Fibroblast of upper back skin (primary cell): ENCODE measurements around the gene ANO1.
A peak's percentile ranks its signal among the peaks of the same experiment; 100 is the strongest.

Experiments
- DNase-seq: peaks from one replicate; pipeline ENCODE4 v3.0.0-alpha.2; 2013

ANO1 gene

DNA sequence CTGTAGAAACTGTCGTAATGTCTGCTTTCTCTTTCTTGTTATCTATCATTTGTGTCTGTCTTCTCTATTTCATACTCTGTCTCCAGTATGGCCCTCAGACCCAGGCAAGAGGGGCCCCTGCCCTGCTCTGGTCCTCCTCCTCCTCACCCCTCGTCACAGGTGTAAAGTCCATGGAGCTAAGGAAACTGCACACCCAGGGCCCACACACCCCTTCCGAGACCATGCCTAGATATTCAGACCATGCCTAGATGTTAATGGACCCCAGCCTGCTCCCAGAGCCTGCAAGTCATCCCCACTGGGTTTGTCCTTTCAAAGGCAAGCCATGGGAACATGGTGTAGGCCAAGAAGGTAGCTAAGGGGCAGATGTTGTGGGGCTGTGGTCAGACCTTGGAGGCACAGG lies 24.1 kb upstream of the ANO1 start:
- DNase-seq = no peak

- DNase-seq = no peak
Observed at GRCh38 chr11:70055444-70055843, 22.7 kb upstream of the ANO1 start.

GRCh38 chr11:70057080-70057479 lies 21.0 kb upstream of the ANO1 start:
- no peak for DNase-seq

DNA sequence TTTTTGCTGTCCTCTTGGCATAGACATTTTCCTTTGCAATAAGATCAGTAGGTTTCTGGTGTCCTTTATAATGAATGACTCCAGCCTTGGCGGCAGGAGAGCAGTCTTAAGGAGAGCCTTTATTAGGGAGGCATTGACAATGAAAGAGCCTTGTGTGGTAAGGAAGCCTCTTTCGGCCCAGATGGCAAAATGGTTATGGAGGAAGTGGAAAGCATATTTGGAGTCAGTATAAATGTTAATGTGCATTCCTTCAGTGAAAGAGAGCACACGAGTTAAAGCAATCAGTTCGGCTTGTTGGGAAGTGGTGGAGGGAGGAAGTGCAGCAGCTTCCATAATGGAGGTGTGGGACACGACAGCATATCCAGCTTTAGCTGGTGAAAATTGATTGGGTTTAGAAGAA lies 18.1 kb upstream of the ANO1 start:
- DNase-seq = no peak

DNA sequence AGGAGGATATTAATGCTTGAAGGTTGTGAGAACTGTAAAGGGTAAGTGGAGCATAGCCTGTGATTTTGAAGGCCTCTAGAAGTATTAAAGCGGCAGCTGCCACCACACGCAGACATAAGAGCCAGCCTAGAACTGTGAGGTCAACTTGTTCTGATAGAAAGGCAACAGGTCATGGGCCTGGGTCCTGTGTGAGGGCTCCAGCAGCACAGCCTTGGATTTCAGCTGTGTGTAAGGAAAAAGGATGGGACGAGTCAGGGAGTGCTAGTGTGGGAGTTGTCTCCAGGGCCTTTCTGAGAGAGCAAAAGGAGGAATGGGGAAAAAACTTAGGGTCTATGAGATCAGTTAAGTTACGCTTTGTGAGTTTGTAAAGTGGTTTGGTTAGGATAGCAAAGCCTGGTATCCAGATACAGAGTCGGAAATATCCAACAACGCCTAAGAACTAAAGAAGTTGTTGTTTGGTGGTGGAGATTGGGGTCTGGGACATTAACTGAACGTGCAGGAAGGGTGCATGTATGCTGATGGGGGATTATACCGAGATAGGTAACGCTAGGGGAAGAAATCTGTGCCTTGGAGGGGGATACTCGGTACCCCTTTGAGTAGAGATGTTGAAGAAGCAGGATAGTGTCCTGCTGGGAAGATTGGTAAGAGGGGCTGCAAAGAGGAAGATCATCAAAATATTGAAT lies 17.4 kb upstream of the ANO1 start:
- DNase-seq = no peak

DNA sequence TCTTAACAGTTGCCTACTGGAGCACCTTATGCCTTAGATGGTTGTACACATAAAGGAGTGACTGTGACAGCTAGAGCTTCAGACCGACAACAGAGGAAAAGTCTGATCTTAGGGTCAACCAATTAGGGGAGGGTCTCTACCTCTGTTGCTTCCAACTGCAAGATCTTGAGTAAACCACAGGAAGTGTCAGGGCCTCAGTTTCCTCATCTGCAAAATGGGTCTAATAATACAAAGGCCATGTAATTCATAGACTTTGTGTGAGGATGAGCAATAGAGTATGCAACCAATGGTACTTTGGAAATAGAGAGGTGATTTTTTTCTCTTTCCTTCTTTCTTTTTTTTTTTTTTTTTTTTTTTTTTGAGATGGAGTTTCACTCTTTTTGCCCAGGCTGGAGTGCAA lies 16.4 kb upstream of the ANO1 start:
- DNase-seq = no peak

- DNase-seq = no peak
Observed at GRCh38 chr11:70063121-70063520, 15.0 kb upstream of the ANO1 start.

DNA sequence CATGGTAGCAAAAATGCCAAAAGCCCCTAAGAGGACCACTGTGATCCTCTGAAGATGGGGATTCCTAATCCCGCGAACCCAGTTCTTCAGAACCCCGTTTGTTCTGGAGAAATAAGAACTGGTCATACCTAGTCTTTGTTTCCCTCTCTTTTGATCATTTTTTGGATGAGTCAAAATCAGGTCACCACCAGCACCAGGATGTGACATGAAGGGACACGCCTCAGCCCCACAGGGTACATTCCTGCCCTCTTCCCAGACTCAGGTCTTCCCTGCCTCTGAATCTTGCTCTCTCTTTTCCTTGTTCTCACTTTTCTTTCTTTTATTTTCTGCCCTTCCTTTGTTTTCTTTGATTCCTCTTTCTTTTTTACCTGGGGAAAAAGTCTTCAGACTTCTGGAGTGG lies 14.6 kb upstream of the ANO1 start:
- DNase-seq = no peak

DNA sequence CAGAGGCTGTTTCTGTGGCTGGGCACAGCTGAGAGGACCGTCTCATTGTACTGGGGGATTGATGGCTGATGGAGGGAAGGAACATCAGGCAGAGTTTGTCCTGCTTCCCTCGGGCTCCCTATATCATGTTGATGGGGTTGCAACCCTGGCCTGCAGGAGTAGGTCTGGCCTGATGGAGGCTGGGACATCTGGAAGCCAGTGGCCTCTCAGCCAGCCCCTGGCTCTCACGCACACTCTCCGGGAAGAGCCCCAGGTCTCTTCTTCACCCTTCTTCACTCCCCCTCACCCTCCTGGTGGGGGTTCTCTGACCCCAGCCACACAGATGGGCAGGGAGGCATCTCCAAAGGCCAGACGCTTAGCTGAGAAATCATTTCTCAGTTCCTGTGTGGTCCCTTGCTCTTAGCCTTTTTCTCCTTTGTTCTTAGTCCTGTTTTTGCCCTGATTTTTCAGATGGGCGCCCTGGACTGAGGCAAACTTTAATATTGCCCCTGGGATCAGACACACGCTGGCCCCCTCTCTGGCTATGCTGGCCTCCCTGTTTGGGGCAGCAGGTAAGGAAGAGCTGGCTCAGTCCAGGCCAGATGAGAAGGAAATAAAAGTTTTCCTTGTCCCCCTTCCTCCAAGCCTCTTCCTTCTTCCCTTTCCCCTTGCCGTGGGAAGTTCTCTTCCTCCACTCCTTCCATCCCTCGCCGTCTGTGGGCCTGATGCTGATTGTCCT lies 13.9 kb upstream of the ANO1 start:
- DNase-seq = no peak

DNA sequence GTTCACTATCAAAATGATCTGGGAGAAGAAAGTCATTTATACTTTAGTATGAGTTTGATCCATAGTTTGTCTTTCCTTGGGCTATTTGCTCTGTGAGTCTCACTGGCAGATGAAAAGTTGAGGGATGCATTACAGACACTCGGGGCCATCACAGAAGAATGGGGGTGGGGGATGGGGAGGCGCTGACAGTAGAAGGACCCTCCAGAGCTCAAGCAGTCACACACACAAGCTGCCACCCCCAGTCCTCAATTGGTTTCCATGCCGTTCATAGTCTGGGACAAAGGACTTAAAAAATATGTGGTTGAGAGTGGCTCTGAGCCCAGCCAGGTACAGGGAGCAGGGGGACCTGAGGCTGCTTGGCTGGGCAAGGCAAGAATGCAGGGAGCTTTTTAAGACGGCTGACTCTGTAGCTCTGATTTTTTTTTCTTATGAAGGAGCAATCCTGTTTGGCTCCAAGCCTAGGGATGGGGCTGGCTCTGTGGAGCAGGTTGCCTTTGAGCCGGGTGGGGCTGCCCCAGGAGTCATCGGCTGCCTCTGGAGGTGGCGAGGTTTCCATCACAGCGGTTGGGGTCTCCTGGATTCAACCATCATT lies 13.3 kb upstream of the ANO1 start:
- DNase-seq = no peak

- DNase-seq = no peak
Observed at GRCh38 chr11:70065318-70066135, 12.6 kb upstream of the ANO1 start.

DNA sequence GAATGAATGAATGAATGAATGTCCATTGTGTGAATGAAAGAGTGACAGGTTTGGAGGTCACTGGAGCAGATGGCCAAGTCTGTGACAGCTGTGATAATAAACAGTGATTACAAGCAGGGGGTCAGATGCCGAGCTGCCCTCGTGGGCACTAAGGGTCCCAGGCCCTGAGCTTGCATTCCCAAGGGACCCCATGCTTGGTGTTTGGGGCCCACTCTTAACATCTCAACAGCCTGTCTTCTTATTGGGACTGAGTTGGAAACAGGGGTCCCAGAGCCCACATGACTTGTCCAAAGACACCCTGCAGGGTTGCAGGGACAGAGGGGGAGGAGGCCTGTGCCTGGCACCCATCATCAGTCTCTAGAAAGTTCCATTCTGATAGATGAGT lies 12.0 kb upstream of the ANO1 start:
- no peak for DNase-seq

DNA sequence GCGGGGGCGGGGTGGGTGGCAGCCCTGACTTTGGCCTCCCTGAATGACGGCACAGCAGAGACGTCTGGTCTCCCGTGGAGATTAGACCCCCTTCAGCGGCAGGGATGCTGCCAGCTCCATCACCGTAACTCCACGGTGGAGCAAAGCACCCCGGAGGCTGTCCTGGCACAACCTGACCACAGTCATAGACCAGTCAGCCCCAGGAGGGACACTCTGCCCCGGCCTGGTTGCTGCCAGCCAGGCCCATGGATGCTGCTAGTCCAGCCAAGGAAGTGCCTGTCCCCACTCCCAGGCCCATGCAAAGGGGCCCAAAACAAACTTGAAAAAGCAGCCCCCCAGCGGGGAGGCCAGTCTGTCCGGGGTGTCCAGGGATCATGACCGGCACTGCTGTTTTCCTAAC lies 11.5 kb upstream of the ANO1 start:
- no peak for DNase-seq

DNA sequence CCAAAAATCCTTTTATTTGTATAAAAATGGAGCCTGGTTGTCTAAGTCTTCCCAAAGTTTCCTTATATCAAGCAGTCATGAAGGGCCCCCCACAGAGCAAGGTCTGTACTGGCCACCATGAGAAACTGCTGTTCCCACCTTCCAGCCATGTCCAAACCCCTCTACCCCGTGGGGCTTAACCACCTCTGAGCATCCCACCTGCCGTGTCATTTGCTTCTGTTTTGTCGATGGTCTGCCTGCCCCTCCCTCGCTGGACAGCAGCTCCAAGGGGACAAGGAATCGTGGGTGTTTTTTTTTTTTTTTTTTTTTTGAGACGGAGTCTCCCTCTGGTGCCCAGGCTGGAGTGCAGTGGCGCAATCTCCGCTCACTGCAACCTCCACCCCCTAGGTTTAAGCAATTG lies 11.1 kb upstream of the ANO1 start:
- DNase-seq = no peak

DNA sequence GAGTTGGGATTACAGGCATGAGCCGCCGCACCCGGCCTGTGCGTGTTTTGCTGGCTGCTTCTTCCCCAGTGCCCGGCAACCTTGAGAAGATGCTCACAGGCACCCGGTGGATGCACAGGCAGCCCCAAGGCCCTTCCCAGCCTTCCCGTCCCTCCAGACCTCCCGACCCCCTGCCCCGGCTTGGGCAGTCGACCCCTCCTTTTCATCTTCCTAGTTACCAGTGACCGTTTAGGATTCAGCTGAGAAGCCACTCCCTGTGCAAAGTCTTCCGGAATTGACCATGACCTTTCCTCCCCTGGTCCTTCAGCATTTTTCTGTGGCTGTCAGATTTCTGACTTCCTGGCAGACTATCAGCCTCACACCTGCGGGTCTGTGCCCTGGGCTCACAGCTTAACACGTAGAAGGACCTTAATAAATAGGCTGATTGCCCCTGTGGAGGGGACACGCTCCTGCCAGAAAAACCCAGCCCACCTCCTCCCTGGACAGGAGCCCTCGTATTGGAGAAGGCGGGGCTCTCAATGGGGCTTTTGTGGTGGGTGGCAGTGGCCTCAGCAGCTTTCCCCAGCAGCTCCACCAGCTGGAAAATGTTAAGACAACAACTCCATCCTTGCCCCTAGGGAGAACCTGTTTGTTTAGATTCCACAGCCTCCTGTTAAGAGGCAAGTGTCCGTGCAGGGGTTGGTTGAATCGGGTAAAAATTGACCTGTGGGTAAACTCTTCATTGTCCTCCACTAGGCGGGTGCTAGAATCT lies 10.4 kb upstream of the ANO1 start:
- no peak for DNase-seq

GRCh38 chr11:70068345-70068744 lies 9.8 kb upstream of the ANO1 start:
- no peak for DNase-seq

- DNase-seq = no peak
Observed at GRCh38 chr11:70068950-70069349, 9.2 kb upstream of the ANO1 start.

- DNase-seq = no peak
Observed at GRCh38 chr11:70070706-70071105, 7.4 kb upstream of the ANO1 start.

GRCh38 chr11:70071996-70072395 lies 6.1 kb upstream of the ANO1 start:
- no peak for DNase-seq

DNA sequence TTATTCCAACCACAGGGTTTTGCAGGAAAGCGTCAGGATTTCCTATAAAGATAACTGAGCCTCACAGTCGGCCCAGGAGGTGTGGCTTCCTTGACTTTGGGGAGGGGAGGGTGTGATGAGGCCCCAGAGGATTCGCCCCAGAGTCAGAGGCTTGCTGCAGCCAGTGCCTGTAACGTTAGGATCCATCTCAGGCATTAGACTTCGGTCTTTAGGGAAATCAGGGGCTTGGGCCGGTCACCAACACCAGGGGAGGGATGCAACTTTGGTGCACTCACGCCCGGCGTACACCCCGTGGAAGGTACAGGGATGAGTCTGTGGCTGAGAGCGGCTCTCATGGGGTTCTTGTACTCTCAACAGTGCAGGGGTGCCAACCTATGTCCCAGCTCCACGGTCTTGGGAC lies 5.7 kb upstream of the ANO1 start:
- no peak for DNase-seq

GRCh38 chr11:70072861-70073755 lies 5.0 kb upstream of the ANO1 start:
- DNase-seq = no peak

- DNase-seq = peak; percentile 21
Observed at GRCh38 chr11:70073871-70074371, 4.2 kb upstream of the ANO1 start.
